HEK293 (cell line): ENCODE measurements around the gene ZBTB1.
A peak's percentile ranks its signal among the peaks of the same experiment; 100 is the strongest.

Source experiments
- BCL11B ChIP-seq: fragments of 450-650 bp; formaldehyde crosslinking; IDR thresholded peaks from 2 replicates; pipeline ENCODE4 v1.5.1; 2016; ENCODE audit warnings: low read depth, missing biosample characterization, missing genetic modification characterization
- EGR2 ChIP-seq: fragments of 450-650 bp; formaldehyde crosslinking; IDR thresholded peaks from 2 replicates; pipeline ENCODE4 v1.5.1; 2016; ENCODE audit warnings: low read depth, missing biosample characterization, missing genetic modification characterization
- HOXA7 ChIP-seq: sonication (generic); formaldehyde crosslinking; IDR thresholded peaks from 2 replicates; pipeline ENCODE4 v1.8.1; 2022; ENCODE audit warnings: missing genetic modification reagents, borderline replicate concordance
- HOXC10 ChIP-seq: sonication (generic); formaldehyde crosslinking; IDR thresholded peaks from 2 replicates; pipeline ENCODE4 v1.8.1; 2023; ENCODE audit warnings: mild to moderate bottlenecking, missing genetic modification reagents
- IKZF3 ChIP-seq: fragments of 450-650 bp; IDR thresholded peaks from 2 replicates; pipeline ENCODE4 v1.5.0; 2018; ENCODE audit warnings: missing biosample characterization, mild to moderate bottlenecking, missing genetic modification characterization, moderate library complexity
- KLF7 ChIP-seq: fragments of 450-650 bp; formaldehyde crosslinking; IDR thresholded peaks from 2 replicates; pipeline ENCODE4 v1.5.1; 2016; ENCODE audit warnings: missing biosample characterization, missing genetic modification characterization, borderline replicate concordance
- PATZ1 ChIP-seq: fragments of 450-650 bp; formaldehyde crosslinking; IDR thresholded peaks from 2 replicates; pipeline ENCODE4 v1.5.1; 2016; ENCODE audit warnings: missing biosample characterization, missing genetic modification characterization
- SCRT1 ChIP-seq: fragments of 450-650 bp; formaldehyde crosslinking; IDR thresholded peaks from 2 replicates; pipeline ENCODE4 v1.5.1; 2016; ENCODE audit warnings: missing biosample characterization, missing genetic modification characterization, borderline replicate concordance
- SETDB1 ChIP-seq: IDR thresholded peaks from one replicate; pipeline ENCODE4 v1.6.1; 2017; ENCODE audit warnings: mild to moderate bottlenecking, low read length, moderate library complexity, mixed read lengths; ENCODE audit not compliant: insufficient read length
- SP3 ChIP-seq: fragments of 450-650 bp; formaldehyde crosslinking; IDR thresholded peaks from 2 replicates; pipeline ENCODE4 v1.5.1; 2016; ENCODE audit warnings: missing biosample characterization, missing genetic modification characterization
- WT1 ChIP-seq: fragments of 450-650 bp; formaldehyde crosslinking; IDR thresholded peaks from 2 replicates; pipeline ENCODE4 v1.5.1; 2016; ENCODE audit warnings: missing biosample characterization, missing genetic modification characterization
- YY2 ChIP-seq: fragments of 450-650 bp; formaldehyde crosslinking; IDR thresholded peaks from 2 replicates; pipeline ENCODE4 v1.5.1; 2016; ENCODE audit warnings: missing biosample characterization, missing genetic modification characterization
- ZBTB17 ChIP-seq: fragments of 450-650 bp; formaldehyde crosslinking; IDR thresholded peaks from 2 replicates; pipeline ENCODE4 v1.5.1; 2016; ENCODE audit warnings: missing biosample characterization, missing genetic modification characterization
- ZBTB20 ChIP-seq: fragments of 450-650 bp; formaldehyde crosslinking; IDR thresholded peaks from 2 replicates; pipeline ENCODE4 v1.5.1; 2016; ENCODE audit warnings: missing biosample characterization, missing genetic modification characterization
- ZBTB26 ChIP-seq: fragments of 450-650 bp; formaldehyde crosslinking; optimal IDR thresholded peaks from 2 replicates; pipeline ENCODE3; 2016; ENCODE audit warnings: missing biosample characterization, mild to moderate bottlenecking, missing genetic modification characterization
- ZNF174 ChIP-seq: fragments of 450-650 bp; formaldehyde crosslinking; IDR thresholded peaks from 2 replicates; pipeline ENCODE4 v1.5.0; 2017; ENCODE audit warnings: missing biosample characterization, mild to moderate bottlenecking, missing genetic modification characterization
- ZNF175 ChIP-seq: fragments of 450-650 bp; formaldehyde crosslinking; IDR thresholded peaks from 2 replicates; pipeline ENCODE4 v1.5.1; 2016; ENCODE audit warnings: missing biosample characterization, missing genetic modification characterization
- ZNF184 ChIP-seq: fragments of 450-650 bp; IDR thresholded peaks from 2 replicates; pipeline ENCODE4 v1.5.1; 2018; ENCODE audit warnings: missing biosample characterization, mild to moderate bottlenecking, missing genetic modification characterization
- ZNF19 ChIP-seq: fragments of 450-650 bp; formaldehyde crosslinking; IDR thresholded peaks from 2 replicates; pipeline ENCODE4; 2016; ENCODE audit warnings: missing biosample characterization, missing genetic modification characterization, low read depth
- ZNF202 ChIP-seq: fragments of 450-650 bp; formaldehyde crosslinking; IDR thresholded peaks from 2 replicates; pipeline ENCODE4 v1.5.1; 2016; ENCODE audit warnings: missing biosample characterization, missing genetic modification characterization, borderline replicate concordance
- ZNF266 ChIP-seq: fragments of 450-650 bp; formaldehyde crosslinking; IDR thresholded peaks from 2 replicates; pipeline ENCODE4 v1.5.1; 2016; ENCODE audit warnings: missing biosample characterization, missing genetic modification characterization, low read depth
- ZNF37A ChIP-seq: fragments of 450-650 bp; IDR thresholded peaks from 2 replicates; pipeline ENCODE4 v1.5.1; 2018; ENCODE audit warnings: missing biosample characterization, missing genetic modification characterization
- ZNF521 ChIP-seq: fragments of 450-650 bp; formaldehyde crosslinking; IDR thresholded peaks from 2 replicates; pipeline ENCODE4 v1.5.1; 2017; ENCODE audit warnings: missing biosample characterization, mild to moderate bottlenecking, missing genetic modification characterization
- ZNF548 ChIP-seq: fragments of 450-650 bp; formaldehyde crosslinking; IDR thresholded peaks from 2 replicates; pipeline ENCODE4 v1.5.1; 2016; ENCODE audit warnings: missing biosample characterization, missing genetic modification characterization
- ZNF555 ChIP-seq: fragments of 450-650 bp; formaldehyde crosslinking; conservative IDR thresholded peaks from 2 replicates; pipeline ENCODE4 v1.5.1; 2017; ENCODE audit warnings: missing biosample characterization, mild to moderate bottlenecking, missing genetic modification characterization, inconsistent platforms
- ZNF629 ChIP-seq: fragments of 450-650 bp; formaldehyde crosslinking; IDR thresholded peaks from 2 replicates; pipeline ENCODE4 v1.5.1; 2017; ENCODE audit warnings: missing biosample characterization, missing genetic modification characterization
- ZNF664 ChIP-seq: fragments of 450-650 bp; formaldehyde crosslinking; IDR thresholded peaks from 2 replicates; pipeline ENCODE4 v1.5.1; 2016; ENCODE audit warnings: missing biosample characterization, missing genetic modification characterization
- TF ChIP-seq, protein P1 (sequence below): fragments of 450-650 bp; formaldehyde crosslinking; IDR thresholded peaks from 2 replicates; pipeline ENCODE4 v1.5.1; 2016; ENCODE audit warnings: missing biosample characterization, missing genetic modification characterization
- TF ChIP-seq, protein P2 (sequence below): fragments of 450-650 bp; formaldehyde crosslinking; IDR thresholded peaks from 2 replicates; pipeline ENCODE4 v1.5.1; 2016; ENCODE audit warnings: missing biosample characterization, missing genetic modification characterization
- TF ChIP-seq, protein P3 (sequence below): fragments of 450-650 bp; formaldehyde crosslinking; IDR thresholded peaks from 2 replicates; pipeline ENCODE4 v1.5.1; 2016; ENCODE audit warnings: missing biosample characterization, missing genetic modification characterization
- TF ChIP-seq, protein P4 (sequence below): fragments of 450-650 bp; formaldehyde crosslinking; IDR thresholded peaks from 2 replicates; pipeline ENCODE4 v1.5.1; 2016; ENCODE audit warnings: missing biosample characterization, missing genetic modification characterization, borderline replicate concordance

The ZBTB1 gene

GRCh38 chr14:64503434-64504309, 898 bp upstream of the ZBTB1 start, which contains the start of gene ZBTB25 (continued):
- TF ChIP-seq, protein P1, sequence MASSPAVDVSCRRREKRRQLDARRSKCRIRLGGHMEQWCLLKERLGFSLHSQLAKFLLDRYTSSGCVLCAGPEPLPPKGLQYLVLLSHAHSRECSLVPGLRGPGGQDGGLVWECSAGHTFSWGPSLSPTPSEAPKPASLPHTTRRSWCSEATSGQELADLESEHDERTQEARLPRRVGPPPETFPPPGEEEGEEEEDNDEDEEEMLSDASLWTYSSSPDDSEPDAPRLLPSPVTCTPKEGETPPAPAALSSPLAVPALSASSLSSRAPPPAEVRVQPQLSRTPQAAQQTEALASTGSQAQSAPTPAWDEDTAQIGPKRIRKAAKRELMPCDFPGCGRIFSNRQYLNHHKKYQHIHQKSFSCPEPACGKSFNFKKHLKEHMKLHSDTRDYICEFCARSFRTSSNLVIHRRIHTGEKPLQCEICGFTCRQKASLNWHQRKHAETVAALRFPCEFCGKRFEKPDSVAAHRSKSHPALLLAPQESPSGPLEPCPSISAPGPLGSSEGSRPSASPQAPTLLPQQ = no peak
- TF ChIP-seq ZNF548 (tag by site-specific recombination) (no peak), ZNF184 (tag by site-specific recombination) (no peak), YY2 (tag by site-specific recombination) (peak; percentile 65), BCL11B (no peak), EGR2 (tag by site-specific recombination) (peak; percentile 53), ZNF19 (tag by site-specific recombination) (no peak), HOXC10 (CRISPR knock-in tag) (no peak; the same call in 1 of the 2 replicates), ZNF266 (tag by site-specific recombination) (no peak), ZNF629 (peak; percentile 33; the same call in 1 of the 2 replicates), PATZ1 (tag by site-specific recombination) (no peak), ZBTB26 (tag by site-specific recombination) (peak; percentile 61), ZNF202 (tag by site-specific recombination) (no peak), WT1 (tag by site-specific recombination) (no peak), ZNF175 (tag by site-specific recombination) (no peak), SETDB1 (no peak), ZBTB17 (tag by site-specific recombination) (0 out of 2 replicates have a peak, but pooled peaks have one; percentile 5), ZNF555 (no peak), SP3 (tag by site-specific recombination) (no peak; the same call in 1 of the 2 replicates), KLF7 (tag by site-specific recombination) (peak; percentile 55; the same call in 1 of the 2 replicates), ZNF37A (tag by site-specific recombination) (no peak), HOXA7 (CRISPR knock-in tag) (no peak), SCRT1 (no peak), ZNF664 (tag by site-specific recombination) (no peak), IKZF3 (tag by site-specific recombination) (no peak), ZNF521 (tag by site-specific recombination) (no peak), ZNF174 (tag by site-specific recombination) (no peak), ZBTB20 (peak; percentile 69)
- TF ChIP-seq, protein P2, sequence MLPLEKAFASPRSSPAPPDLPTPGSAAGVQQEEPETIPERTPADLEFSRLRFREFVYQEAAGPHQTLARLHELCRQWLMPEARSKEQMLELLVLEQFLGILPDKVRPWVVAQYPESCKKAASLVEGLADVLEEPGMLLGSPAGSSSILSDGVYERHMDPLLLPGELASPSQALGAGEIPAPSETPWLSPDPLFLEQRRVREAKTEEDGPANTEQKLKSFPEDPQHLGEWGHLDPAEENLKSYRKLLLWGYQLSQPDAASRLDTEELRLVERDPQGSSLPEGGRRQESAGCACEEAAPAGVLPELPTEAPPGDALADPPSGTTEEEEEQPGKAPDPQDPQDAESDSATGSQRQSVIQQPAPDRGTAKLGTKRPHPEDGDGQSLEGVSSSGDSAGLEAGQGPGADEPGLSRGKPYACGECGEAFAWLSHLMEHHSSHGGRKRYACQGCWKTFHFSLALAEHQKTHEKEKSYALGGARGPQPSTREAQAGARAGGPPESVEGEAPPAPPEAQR (tag by site-specific recombination) = no peak
- TF ChIP-seq, protein P3, sequence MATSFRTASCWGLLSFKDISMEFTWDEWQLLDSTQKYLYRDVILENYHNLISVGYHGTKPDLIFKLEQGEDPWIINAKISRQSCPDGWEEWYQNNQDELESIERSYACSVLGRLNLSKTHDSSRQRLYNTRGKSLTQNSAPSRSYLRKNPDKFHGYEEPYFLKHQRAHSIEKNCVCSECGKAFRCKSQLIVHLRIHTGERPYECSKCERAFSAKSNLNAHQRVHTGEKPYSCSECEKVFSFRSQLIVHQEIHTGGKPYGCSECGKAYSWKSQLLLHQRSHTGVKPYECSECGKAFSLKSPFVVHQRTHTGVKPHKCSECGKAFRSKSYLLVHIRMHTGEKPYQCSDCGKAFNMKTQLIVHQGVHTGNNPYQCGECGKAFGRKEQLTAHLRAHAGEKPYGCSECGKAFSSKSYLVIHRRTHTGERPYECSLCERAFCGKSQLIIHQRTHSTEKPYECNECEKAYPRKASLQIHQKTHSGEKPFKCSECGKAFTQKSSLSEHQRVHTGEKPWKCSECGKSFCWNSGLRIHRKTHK (tag by site-specific recombination) = no peak
- TF ChIP-seq, protein P4, sequence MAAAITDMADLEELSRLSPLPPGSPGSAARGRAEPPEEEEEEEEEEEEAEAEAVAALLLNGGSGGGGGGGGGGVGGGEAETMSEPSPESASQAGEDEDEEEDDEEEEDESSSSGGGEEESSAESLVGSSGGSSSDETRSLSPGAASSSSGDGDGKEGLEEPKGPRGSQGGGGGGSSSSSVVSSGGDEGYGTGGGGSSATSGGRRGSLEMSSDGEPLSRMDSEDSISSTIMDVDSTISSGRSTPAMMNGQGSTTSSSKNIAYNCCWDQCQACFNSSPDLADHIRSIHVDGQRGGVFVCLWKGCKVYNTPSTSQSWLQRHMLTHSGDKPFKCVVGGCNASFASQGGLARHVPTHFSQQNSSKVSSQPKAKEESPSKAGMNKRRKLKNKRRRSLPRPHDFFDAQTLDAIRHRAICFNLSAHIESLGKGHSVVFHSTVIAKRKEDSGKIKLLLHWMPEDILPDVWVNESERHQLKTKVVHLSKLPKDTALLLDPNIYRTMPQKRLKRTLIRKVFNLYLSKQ (tag by site-specific recombination) = no peak
